B cell (primary cell): ENCODE results near the gene FAM222A. TPM values are rescaled to one million over a fixed set of nuclear protein-coding genes. Genes with fewer than 3 reads are reported as not detected.
A peak's percentile ranks its signal among the peaks of the same experiment; 100 is the strongest.

Experiments used
- ATAC-seq: fragments of 200-7000 bp; cut with Tn5 transposase; one replicate; pipeline ENCODE4 v1.10.0; 2021; ENCODE audit warnings: low read depth, mild to moderate bottlenecking, moderate number of reproducible peaks, moderate library complexity
- CTCF ChIA-PET: fragments of 350-600 bp; sonication (Branson Sonifier 250); formaldehyde crosslinking; loops from one replicate; lab custom pipeline; 2021; ENCODE audit warnings: antibody characterized with exemption, inconsistent platforms; lab: Charles Lee
- POLR2A ChIA-PET: fragments of 350-600 bp; sonication (Branson Sonifier 250); formaldehyde crosslinking; loops from one replicate; lab custom pipeline; 2021; ENCODE audit warnings: antibody characterized with exemption; lab: Charles Lee
- DNase-seq: peaks from one replicate; pipeline ENCODE4 v3.0.0; 2013
- H2AFZ ChIP-seq: 2 replicates; pipeline ENCODE4 v1.6.1; 2012; ENCODE audit warnings: mild to moderate bottlenecking, low read depth, low read length; ENCODE audit not compliant: insufficient read depth, poor library complexity, severe bottlenecking
- H3K27ac ChIP-seq, 2 donors: 1 replicate in 1 of 2; 2 replicates in 1 of 2; pipeline ENCODE4 v1.5.1; 2012 to 2013; ENCODE audit warnings: low read length in 2 of 2, mild to moderate bottlenecking in 2 of 2, moderate library complexity in 1 of 2
- H3K27me3 ChIP-seq, 4 experiments: fragments of 200-600 bp in 1 of 4; sonication (generic) in 1 of 4; replicated peaks in 1 of 4; 1 replicate in 2 of 4; 2 replicates in 2 of 4; pipeline versions ENCODE4 v1.6.1 to v1.7.0; 2013 to 2016; ENCODE audit warnings: low read length in 3 of 4, mild to moderate bottlenecking in 2 of 4, mixed read lengths in 1 of 4, moderate library complexity in 1 of 4; ENCODE audit not compliant: insufficient read depth in 4 of 4, control insufficient read depth in 3 of 4; ENCODE audit errors: control extremely low read depth in 1 of 4
- H3K36me3 ChIP-seq, 2 experiments: replicated peaks in 1 of 2; 1 replicate in 1 of 2; 2 replicates in 1 of 2; pipeline versions ENCODE4 v1.6.1 to v1.7.1; 2013; ENCODE audit warnings: low read length in 1 of 2; ENCODE audit not compliant: insufficient read depth in 2 of 2, control insufficient read depth in 1 of 2; ENCODE audit errors: control extremely low read depth in 1 of 2, extremely low read depth in 1 of 2
- H3K4me1 ChIP-seq, 2 donors: fragments of 200-600 bp in 1 of 2; sonication (generic) in 1 of 2; 1 replicate in 1 of 2; 2 replicates in 1 of 2; pipeline versions ENCODE4 v1.5.1 to v1.6.1; 2013 to 2017; ENCODE audit warnings: low read length in 2 of 2; ENCODE audit not compliant: control insufficient read depth in 2 of 2, insufficient read depth in 2 of 2
- H3K4me2 ChIP-seq: replicated peaks from 2 replicates; pipeline ENCODE3; 2012; ENCODE audit warnings: mild to moderate bottlenecking, low read depth, low read length; ENCODE audit not compliant: poor library complexity, severe bottlenecking
- H3K4me3 ChIP-seq, 5 experiments: fragments of 200-600 bp in 1 of 5; sonication (generic) in 1 of 5; 1 replicate in 3 of 5; 2 replicates in 2 of 5; pipeline versions ENCODE4 v1.5.1 to v1.7.0; 2011 to 2016; ENCODE audit warnings: low read length in 4 of 5, mild to moderate bottlenecking in 4 of 5, low read depth in 2 of 5, control low read depth in 1 of 5, moderate library complexity in 1 of 5; ENCODE audit not compliant: insufficient read depth in 1 of 5; ENCODE audit errors: control extremely low read depth in 1 of 5, extremely low read depth in 1 of 5
- H3K79me2 ChIP-seq: fragments of 200-600 bp; sonication (generic); one replicate; pipeline ENCODE4 v1.6.0; 2016; ENCODE audit warnings: low read length; ENCODE audit not compliant: control insufficient read depth, insufficient read depth
- H3K9ac ChIP-seq: fragments of 200-600 bp; sonication (generic); 2 replicates; pipeline ENCODE4 v1.6.1; 2017; ENCODE audit warnings: mild to moderate bottlenecking, low read length, moderate library complexity
- H3K9me3 ChIP-seq, 3 donors: one replicate each; pipeline versions ENCODE4 v1.6.1 to v1.7.1; 2013; ENCODE audit warnings: low read length in 2 of 3; ENCODE audit not compliant: control insufficient read depth in 2 of 3, insufficient read depth in 1 of 3; ENCODE audit errors: control extremely low read depth in 1 of 3
- H4K20me1 ChIP-seq: 2 replicates; pipeline ENCODE4 v1.6.0; 2012; ENCODE audit warnings: mild to moderate bottlenecking, low read length; ENCODE audit not compliant: insufficient read depth, control insufficient read depth, poor library complexity, severe bottlenecking
- H3K27ac Mint-ChIP-seq: one replicate; pipeline ENCODE4 v1.8.0; 2021; ENCODE audit warnings: mixed read lengths
- H3K27me3 Mint-ChIP-seq: one replicate; pipeline ENCODE4 v1.8.0; 2021; ENCODE audit warnings: mixed read lengths
- H3K4me1 Mint-ChIP-seq: one replicate; pipeline ENCODE4 v1.8.0; 2021; ENCODE audit warnings: mixed read lengths
- H3K4me3 Mint-ChIP-seq: one replicate; pipeline ENCODE4 v1.8.0; 2021; ENCODE audit warnings: mixed read lengths
- H3K9me3 Mint-ChIP-seq: one replicate; pipeline ENCODE4 v1.8.0; 2022; ENCODE audit warnings: mixed read lengths; ENCODE audit not compliant: insufficient read depth
- EZH2 ChIP-seq: IDR thresholded peaks from 2 replicates; pipeline ENCODE4 v1.6.1; 2012; ENCODE audit warnings: borderline replicate concordance, low read depth, mild to moderate bottlenecking, moderate library complexity, low read length; ENCODE audit not compliant: insufficient read depth, poor library complexity, severe bottlenecking
- WGBS: methylation state at CpG from one replicate; pipeline ENCODE4 v1.1.5; 2013; ENCODE audit warnings: missing lambda C conversion rate; ENCODE audit not compliant: insufficient coverage; 5-methylcytosine and 5-hydroxymethylcytosine counted together
- intact Hi-C: fragments of 100-400 bp; cut with micrococcal nuclease; formaldehyde crosslinking; loops from one replicate; pipeline ENCODE4 v1.10.0; 2022
- polyA plus RNA-seq: library from polyadenylated mRNA; depleted of rRNA; stranded (reverse); fragments of >200 nt; gene quantifications from 2 replicates; pipeline ENCODE4 v1.2.3, GENCODE V29; 2012
- total RNA-seq, 2 donors: library from RNA; stranded (reverse); fragments of 120-200 nt in 1 of 2; gene quantifications; 1 replicate in 1 of 2; 2 replicates in 1 of 2; pipeline versions ENCODE4 v1.2.3 to v1.2.4, GENCODE V29; 2013 to 2022
- TF ChIP-seq, protein P1 (sequence below): fragments of 200-600 bp; IDR thresholded peaks from one replicate; pipeline ENCODE4 v1.8.0; 2022; ENCODE audit warnings: antibody characterized with exemption, mild to moderate bottlenecking

FAM222A gene
- total and polyA plus RNA-seq, 2 donors (not counting 1 experiment from before 2014, with no cell fraction given), result 0.49 to 4.6 TPM

DNA sequence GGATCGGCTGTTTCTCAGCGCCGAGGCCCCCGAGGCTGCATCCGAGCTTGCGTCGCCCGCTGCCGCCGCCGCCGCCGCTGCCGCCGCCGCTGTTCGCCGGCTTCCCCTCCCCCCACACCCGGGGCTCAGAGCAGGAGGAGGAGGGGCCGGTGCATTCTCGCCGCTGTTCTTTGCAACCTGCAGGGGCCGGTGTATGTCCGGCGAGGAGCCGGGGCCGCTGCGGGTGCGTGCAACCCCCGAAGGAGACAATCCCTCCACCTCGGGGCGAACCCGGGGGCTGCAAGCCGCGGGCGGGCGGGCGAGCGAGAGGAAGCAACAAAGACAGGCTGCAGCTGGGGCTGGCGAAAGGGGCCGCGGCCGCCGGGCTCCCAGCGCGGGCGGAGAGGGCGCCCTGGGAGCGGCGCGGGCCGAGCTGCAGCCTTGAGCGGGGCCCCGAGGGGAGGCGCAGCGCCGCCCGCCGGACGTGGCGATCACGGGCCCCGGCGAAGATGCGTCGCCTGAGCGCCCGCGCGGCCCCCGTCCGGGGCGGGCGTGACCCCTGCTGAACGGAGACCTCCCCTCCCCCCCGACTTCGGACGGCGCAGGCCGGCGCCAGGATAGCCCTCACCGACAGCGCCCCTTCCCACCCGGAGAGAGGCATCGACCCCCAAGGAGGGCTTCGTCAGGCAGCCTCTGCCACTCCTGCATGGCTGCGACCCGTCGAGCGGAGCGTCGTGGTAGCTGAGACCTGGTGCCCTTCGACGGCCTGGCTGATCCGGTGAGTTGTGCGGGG lies 702 bp downstream of the FAM222A start:
- Mint-ChIP-seq H3K27me3 (peaks cover 44% of the 10 kb centered on the region), H3K27ac (peak overlapping the region; percentile 82), H3K4me3 (peak overlapping the region; percentile 85), H3K9me3 (no peaks in the 10 kb centered on the region), H3K4me1 (peaks cover 14% of the 10 kb centered on the region)
- peaks cover 11 to 18% of the 10 kb centered on the region in 2 donors for H3K4me1 ChIP-seq
- peak overlapping the region in 1 of 2 donors; percentile 52 for H3K27ac ChIP-seq
- peaks cover 0 to 66% (median 27%) of the 10 kb centered on the region in 4 experiments for H3K27me3 ChIP-seq
- H4K20me1 ChIP-seq, result peaks cover 4% of the 10 kb centered on the region
- TF ChIP-seq, protein P1, sequence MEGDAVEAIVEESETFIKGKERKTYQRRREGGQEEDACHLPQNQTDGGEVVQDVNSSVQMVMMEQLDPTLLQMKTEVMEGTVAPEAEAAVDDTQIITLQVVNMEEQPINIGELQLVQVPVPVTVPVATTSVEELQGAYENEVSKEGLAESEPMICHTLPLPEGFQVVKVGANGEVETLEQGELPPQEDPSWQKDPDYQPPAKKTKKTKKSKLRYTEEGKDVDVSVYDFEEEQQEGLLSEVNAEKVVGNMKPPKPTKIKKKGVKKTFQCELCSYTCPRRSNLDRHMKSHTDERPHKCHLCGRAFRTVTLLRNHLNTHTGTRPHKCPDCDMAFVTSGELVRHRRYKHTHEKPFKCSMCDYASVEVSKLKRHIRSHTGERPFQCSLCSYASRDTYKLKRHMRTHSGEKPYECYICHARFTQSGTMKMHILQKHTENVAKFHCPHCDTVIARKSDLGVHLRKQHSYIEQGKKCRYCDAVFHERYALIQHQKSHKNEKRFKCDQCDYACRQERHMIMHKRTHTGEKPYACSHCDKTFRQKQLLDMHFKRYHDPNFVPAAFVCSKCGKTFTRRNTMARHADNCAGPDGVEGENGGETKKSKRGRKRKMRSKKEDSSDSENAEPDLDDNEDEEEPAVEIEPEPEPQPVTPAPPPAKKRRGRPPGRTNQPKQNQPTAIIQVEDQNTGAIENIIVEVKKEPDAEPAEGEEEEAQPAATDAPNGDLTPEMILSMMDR, result peak; percentile 36
- no peak for TF ChIP-seq EZH2
- DNase-seq (peak; percentile 86), ATAC-seq (peak; percentile 19)
- H3K9ac ChIP-seq, result peak overlapping the region; percentile 74
- intact Hi-C loops, result loop anchor here (5.0 to 10.0 kb wide), 5 partner anchors 130 to 1152 kb away; partner anchors contain the start of genes ALKBH2, ANAPC7, ANKRD13A and GIT2
- H3K4me3 ChIP-seq, result peak overlapping the region in 4 of 5 experiments; percentile 53 to 80 (median 64)
- POLR2A ChIA-PET, result interaction anchor here (0.6 to 1.5 kb wide), 2 partner anchors 141 to 230 kb away, joined by 3 to 5 read pairs; partner anchors contain the start of gene MVK
- CTCF ChIA-PET, result interaction anchor here (0.6 to 1.6 kb wide), 4 partner anchors 11 to 199 kb away, joined by 3 to 4 read pairs (median 3); no protein-coding TSS in a partner anchor
- no peaks in the 10 kb centered on the region for H3K36me3 ChIP-seq
- 1% methylated on average over 94 of the region's 96 CpGs for WGBS
- H3K4me2 ChIP-seq, result peak overlapping the region; percentile 98
- H2AFZ ChIP-seq, result peak overlapping the region; percentile 84
- peaks cover 0 to 5% (median 0%) of the 10 kb centered on the region in 3 donors for H3K9me3 ChIP-seq
- no peaks in the 10 kb centered on the region for H3K79me2 ChIP-seq
